ENCODE results near the gene BORCS5. TPM values are rescaled to one million over a fixed set of nuclear protein-coding genes. Genes with fewer than 3 reads are reported as not detected.

Gene BORCS5
- total and polyA plus RNA-seq, 2 of the 8 experiments (the other 6 are each of a cell fraction or from before 2014, with no cell fraction given): 8.3 to 17.4 TPM

DNA sequence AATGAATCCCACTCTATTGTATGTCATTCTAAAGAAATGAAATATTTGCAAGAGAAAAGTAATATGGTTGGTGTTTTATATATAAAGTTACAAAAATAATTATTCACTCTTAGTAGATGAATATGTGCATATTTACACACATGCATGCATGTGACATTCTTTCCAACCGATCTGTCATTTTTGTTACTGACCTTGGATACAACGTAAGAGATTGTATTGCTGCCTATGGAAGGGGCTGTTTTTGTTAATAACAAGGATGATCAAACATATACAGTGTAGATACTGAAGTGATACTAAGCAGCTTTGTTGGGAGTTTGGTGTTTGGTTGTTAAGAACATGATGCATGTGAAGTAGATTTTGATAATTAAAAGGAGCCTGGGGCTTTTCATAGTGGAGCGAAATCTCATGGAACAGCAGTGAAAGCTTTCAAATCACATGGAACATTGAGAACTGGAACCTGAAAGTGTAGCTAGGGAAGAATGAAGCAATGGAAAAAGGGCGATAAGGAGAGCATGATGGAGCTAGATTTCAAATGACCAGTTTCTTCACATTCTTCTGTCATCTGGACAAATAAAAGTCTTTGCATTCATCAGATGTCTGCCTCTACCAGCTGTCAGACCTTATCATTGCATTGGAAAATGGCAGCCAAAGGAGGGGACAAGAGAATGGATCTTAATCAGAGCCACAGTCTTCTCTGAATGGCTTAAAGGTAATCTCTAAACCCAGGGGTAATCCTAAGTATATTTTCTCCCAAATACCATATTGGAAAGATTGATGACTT, 10.0 kb downstream of the BORCS5 start (continued):
- TF ChIP-seq, protein P1, sequence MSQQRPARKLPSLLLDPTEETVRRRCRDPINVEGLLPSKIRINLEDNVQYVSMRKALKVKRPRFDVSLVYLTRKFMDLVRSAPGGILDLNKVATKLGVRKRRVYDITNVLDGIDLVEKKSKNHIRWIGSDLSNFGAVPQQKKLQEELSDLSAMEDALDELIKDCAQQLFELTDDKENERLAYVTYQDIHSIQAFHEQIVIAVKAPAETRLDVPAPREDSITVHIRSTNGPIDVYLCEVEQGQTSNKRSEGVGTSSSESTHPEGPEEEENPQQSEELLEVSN (IDR thresholded peaks at IDR 0.05): no peak
